WTC11 (cell line): ENCODE measurements around the gene CDK6.

Experiments
- ELF4 ChIP-seq: sonication (generic); formaldehyde crosslinking; IDR thresholded peaks from 2 replicates; pipeline ENCODE4 v1.8.1; 2022; ENCODE audit warnings: low read depth, mild to moderate bottlenecking, moderate library complexity, missing genetic modification reagents
- JUN ChIP-seq: sonication (generic); formaldehyde crosslinking; IDR thresholded peaks from 2 replicates; pipeline ENCODE4 v1.8.0; 2023; ENCODE audit warnings: mild to moderate bottlenecking, missing genetic modification reagents
- NR2C2 ChIP-seq: sonication (generic); formaldehyde crosslinking; IDR thresholded peaks from 2 replicates; pipeline ENCODE4 v1.8.0; 2022; ENCODE audit warnings: mild to moderate bottlenecking, missing genetic modification reagents
- ZNF232 ChIP-seq: sonication (generic); formaldehyde crosslinking; IDR thresholded peaks from 2 replicates; pipeline ENCODE4 v1.8.0; 2022; ENCODE audit warnings: mild to moderate bottlenecking, missing genetic modification reagents
- TF ChIP-seq, protein P1 (sequence below): fragments of 200-600 bp; IDR thresholded peaks from 2 replicates; pipeline ENCODE4 v1.8.0; 2022; ENCODE audit warnings: antibody characterized with exemption
- TF ChIP-seq, protein P2 (sequence below): sonication (generic); formaldehyde crosslinking; IDR thresholded peaks from 2 replicates; pipeline ENCODE4 v1.8.1; 2023; ENCODE audit warnings: mild to moderate bottlenecking, missing genetic modification reagents, moderate library complexity

DNA sequence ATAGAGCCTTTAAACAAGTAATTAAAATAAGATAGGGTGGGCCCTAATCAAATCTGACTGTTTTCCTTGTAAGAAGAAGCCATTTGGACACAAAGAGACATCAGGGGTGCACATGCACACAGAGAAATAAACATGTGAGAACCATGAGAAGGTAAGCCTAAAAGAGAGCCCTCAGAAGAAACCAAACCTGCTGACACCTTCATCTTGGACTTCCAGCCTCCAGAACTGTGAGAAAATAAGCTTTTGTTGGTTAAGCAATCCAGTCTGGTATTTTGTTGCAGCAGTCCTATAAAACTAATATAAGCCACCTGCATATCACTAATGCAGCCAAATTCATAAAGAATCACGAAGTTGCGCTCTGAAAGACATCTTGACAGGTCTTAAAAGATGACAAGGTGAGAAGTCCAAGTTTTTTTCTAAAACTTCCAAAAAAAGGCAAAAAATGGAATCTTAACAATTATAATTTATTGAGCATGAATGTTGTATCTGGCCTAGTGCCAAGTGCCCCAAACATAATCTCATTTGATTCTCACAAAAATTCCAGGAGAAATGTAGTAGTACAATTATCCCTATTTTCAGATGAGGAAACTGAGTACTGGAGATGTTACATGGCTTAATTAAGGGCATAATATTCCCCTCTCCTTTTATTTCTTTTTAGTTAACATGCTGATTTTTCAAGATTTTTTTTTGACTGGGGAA lies 211.9 kb downstream of the CDK6 start:
- TF ChIP-seq, protein P1, sequence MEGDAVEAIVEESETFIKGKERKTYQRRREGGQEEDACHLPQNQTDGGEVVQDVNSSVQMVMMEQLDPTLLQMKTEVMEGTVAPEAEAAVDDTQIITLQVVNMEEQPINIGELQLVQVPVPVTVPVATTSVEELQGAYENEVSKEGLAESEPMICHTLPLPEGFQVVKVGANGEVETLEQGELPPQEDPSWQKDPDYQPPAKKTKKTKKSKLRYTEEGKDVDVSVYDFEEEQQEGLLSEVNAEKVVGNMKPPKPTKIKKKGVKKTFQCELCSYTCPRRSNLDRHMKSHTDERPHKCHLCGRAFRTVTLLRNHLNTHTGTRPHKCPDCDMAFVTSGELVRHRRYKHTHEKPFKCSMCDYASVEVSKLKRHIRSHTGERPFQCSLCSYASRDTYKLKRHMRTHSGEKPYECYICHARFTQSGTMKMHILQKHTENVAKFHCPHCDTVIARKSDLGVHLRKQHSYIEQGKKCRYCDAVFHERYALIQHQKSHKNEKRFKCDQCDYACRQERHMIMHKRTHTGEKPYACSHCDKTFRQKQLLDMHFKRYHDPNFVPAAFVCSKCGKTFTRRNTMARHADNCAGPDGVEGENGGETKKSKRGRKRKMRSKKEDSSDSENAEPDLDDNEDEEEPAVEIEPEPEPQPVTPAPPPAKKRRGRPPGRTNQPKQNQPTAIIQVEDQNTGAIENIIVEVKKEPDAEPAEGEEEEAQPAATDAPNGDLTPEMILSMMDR: no peak
- TF ChIP-seq JUN (no peak), NR2C2 (CRISPR knock-in tag) (no peak), ELF4 (CRISPR knock-in tag) (no peak), ZNF232 (CRISPR knock-in tag) (no peak)
- TF ChIP-seq, protein P2, sequence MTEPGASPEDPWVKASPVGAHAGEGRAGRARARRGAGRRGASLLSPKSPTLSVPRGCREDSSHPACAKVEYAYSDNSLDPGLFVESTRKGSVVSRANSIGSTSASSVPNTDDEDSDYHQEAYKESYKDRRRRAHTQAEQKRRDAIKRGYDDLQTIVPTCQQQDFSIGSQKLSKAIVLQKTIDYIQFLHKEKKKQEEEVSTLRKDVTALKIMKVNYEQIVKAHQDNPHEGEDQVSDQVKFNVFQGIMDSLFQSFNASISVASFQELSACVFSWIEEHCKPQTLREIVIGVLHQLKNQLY (CRISPR knock-in tag): no peak
